ENCODE measurements around the gene LAMA5.

LAMA5 gene

GRCh38 chr20:62371588-62372041 lies 4.5 kb upstream of the LAMA5 start:
- no peak for DNase-seq

- no peak for DNase-seq
These were observed 3.9 kb upstream of the LAMA5 start for GRCh38 chr20:62370807-62371587.

GRCh38 chr20:62370115-62370806 lies 3.1 kb upstream of the LAMA5 start:
- DNase-seq: peak; percentile 95

GRCh38 chr20:62369815-62370114 lies 2.7 kb upstream of the LAMA5 start:
- no peak for DNase-seq

- DNase-seq: peak; percentile 61
These were observed 2.1 kb upstream of the LAMA5 start for GRCh38 chr20:62368976-62369814.

GRCh38 chr20:62368392-62368975 lies 1.4 kb upstream of the LAMA5 start:
- no peak for DNase-seq

- no peak for DNase-seq
These were observed 700 bp upstream of the LAMA5 start for GRCh38 chr20:62367633-62368391.

- no peak for DNase-seq
These were observed 559 bp downstream of the LAMA5 start for GRCh38 chr20:62366370-62367135.

GRCh38 chr20:62365814-62366369 lies 1.2 kb downstream of the LAMA5 start:
- no peak for DNase-seq

- DNase-seq: no peak
These were observed 2.0 kb downstream of the LAMA5 start for GRCh38 chr20:62364911-62365736.

- no peak for DNase-seq
These were observed 2.9 kb downstream of the LAMA5 start for GRCh38 chr20:62363920-62364851.

GRCh38 chr20:62362991-62363919 lies 3.9 kb downstream of the LAMA5 start:
- DNase-seq: no peak

GRCh38 chr20:62362590-62362940 lies 4.5 kb downstream of the LAMA5 start:
- no peak for DNase-seq

GRCh38 chr20:62361799-62362589 lies 5.1 kb downstream of the LAMA5 start:
- no peak for DNase-seq

GRCh38 chr20:62360854-62361798 lies 6.0 kb downstream of the LAMA5 start:
- no peak for DNase-seq

Data from fibroblast of skin of back (primary cell).